ENCODE results near the gene MYL6B.

Gene MYL6B

GRCh38 chr12:56122637-56123036 is 29.8 kb upstream of the MYL6B start:
- DNase-seq (ENCODE audit: low read depth) = no peak

- no peak for DNase-seq (ENCODE audit: low read depth)
Measured at GRCh38 chr12:56124133-56124532, 28.3 kb upstream of the MYL6B start.

GRCh38 chr12:56126732-56127239 is 25.6 kb upstream of the MYL6B start:
- DNase-seq (ENCODE audit: low read depth) = no peak

GRCh38 chr12:56127485-56127887 is 24.9 kb upstream of the MYL6B start:
- DNase-seq (ENCODE audit: low read depth) = no peak

GRCh38 chr12:56127888-56128669 is 24.3 kb upstream of the MYL6B start, which contains the start of gene ESYT1:
TSS of gene ESYT1 (plus strand) at chr12:56128267. CDS start at chr12:56128320, 53 bp downstream.
- peak; percentile 97 for DNase-seq (ENCODE audit: low read depth)

- no peak for DNase-seq (ENCODE audit: low read depth)
Measured at GRCh38 chr12:56128670-56129205, 23.6 kb upstream of the MYL6B start.

GRCh38 chr12:56129206-56129941 is 23.0 kb upstream of the MYL6B start:
- DNase-seq (ENCODE audit: low read depth) = peak; percentile 50

GRCh38 chr12:56129942-56130495 is 22.4 kb upstream of the MYL6B start:
- no peak for DNase-seq (ENCODE audit: low read depth)

- no peak for DNase-seq (ENCODE audit: low read depth)
Measured at GRCh38 chr12:56130876-56131275, 21.5 kb upstream of the MYL6B start.

- no peak for DNase-seq (ENCODE audit: low read depth)
Measured at GRCh38 chr12:56134897-56135296, 17.5 kb upstream of the MYL6B start.

- no peak for DNase-seq (ENCODE audit: low read depth)
Measured at GRCh38 chr12:56137853-56138571, 14.4 kb upstream of the MYL6B start.

GRCh38 chr12:56141946-56142784 is 10.2 kb upstream of the MYL6B start:
- no peak for DNase-seq (ENCODE audit: low read depth)

GRCh38 chr12:56143217-56143616 is 9.2 kb upstream of the MYL6B start:
- no peak for DNase-seq (ENCODE audit: low read depth)

- DNase-seq (ENCODE audit: low read depth) = no peak
Measured at GRCh38 chr12:56143870-56144269, 8.5 kb upstream of the MYL6B start.

- no peak for DNase-seq (ENCODE audit: low read depth)
Measured at GRCh38 chr12:56145217-56145616, 7.2 kb upstream of the MYL6B start.

- no peak for DNase-seq (ENCODE audit: low read depth)
Measured at GRCh38 chr12:56146492-56147460, 5.6 kb upstream of the MYL6B start.

- DNase-seq (ENCODE audit: low read depth) = no peak
Measured at GRCh38 chr12:56150563-56150962, 1.8 kb upstream of the MYL6B start.

GRCh38 chr12:56151672-56152131 is 685 bp upstream of the MYL6B start:
- DNase-seq (ENCODE audit: low read depth) = peak; percentile 54

Data from stimulated activated CD4-positive, alpha-beta T cell treated with anti-CD3 and anti-CD28 coated beads, Interleukin-2, amount 100 ng/mL, for 4 hours (primary cell).